Measurements from ENCODE around the gene USF3. TPM values are rescaled to one million over a fixed set of nuclear protein-coding genes. Genes with fewer than 3 reads are reported as not detected.

The USF3 gene
- total and polyA plus RNA-seq, 9 donors = 4.8 to 18.7 (median 15.6) TPM

DNA sequence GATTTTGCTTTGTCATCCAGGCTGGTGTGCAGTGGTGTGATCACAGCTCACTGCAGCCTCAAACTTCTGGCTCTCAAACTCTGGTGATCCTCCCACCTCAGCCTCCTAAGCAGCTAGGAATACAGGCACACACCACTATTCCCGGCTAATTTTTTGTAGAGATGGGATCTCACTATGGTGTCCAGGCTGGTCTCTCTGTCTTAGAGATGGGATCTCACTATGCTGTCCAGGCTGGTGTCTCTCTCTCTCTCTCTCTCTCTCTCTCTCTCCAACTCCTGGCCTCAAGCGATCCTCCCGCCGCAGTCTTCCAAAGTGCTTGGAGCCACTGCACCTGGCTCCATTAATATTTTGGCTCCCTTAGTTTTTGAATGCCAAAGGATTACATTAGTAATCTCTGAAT is 17.7 kb downstream of the USF3 start:
- H3K4me1 ChIP-seq (ENCODE audit: insufficient read depth) = no peaks in the 10 kb centered on the region
- H3K9me3 ChIP-seq = no peaks in the 10 kb centered on the region
- 95 to 100% (median 99%) methylated on average over 4 of the region's 4 CpGs for WGBS, 3 donors
- no peak overlapping the region for H3K27ac ChIP-seq
- H3K36me3 ChIP-seq = no peaks in the 10 kb centered on the region
- intact Hi-C loops (cut with DNase I) = no loop called here
- no peak for TF ChIP-seq POLR2A (IDR thresholded peaks at IDR 0.05)
- TF ChIP-seq EP300 (IDR thresholded peaks at IDR 0.05) = no peak
- TF ChIP-seq, protein P1, sequence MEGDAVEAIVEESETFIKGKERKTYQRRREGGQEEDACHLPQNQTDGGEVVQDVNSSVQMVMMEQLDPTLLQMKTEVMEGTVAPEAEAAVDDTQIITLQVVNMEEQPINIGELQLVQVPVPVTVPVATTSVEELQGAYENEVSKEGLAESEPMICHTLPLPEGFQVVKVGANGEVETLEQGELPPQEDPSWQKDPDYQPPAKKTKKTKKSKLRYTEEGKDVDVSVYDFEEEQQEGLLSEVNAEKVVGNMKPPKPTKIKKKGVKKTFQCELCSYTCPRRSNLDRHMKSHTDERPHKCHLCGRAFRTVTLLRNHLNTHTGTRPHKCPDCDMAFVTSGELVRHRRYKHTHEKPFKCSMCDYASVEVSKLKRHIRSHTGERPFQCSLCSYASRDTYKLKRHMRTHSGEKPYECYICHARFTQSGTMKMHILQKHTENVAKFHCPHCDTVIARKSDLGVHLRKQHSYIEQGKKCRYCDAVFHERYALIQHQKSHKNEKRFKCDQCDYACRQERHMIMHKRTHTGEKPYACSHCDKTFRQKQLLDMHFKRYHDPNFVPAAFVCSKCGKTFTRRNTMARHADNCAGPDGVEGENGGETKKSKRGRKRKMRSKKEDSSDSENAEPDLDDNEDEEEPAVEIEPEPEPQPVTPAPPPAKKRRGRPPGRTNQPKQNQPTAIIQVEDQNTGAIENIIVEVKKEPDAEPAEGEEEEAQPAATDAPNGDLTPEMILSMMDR (IDR thresholded peaks at IDR 0.05) = no peak
- DNase-seq = no peak
- H3K27me3 ChIP-seq = no peaks in the 10 kb centered on the region
- H3K4me3 ChIP-seq = no peak overlapping the region

DNA sequence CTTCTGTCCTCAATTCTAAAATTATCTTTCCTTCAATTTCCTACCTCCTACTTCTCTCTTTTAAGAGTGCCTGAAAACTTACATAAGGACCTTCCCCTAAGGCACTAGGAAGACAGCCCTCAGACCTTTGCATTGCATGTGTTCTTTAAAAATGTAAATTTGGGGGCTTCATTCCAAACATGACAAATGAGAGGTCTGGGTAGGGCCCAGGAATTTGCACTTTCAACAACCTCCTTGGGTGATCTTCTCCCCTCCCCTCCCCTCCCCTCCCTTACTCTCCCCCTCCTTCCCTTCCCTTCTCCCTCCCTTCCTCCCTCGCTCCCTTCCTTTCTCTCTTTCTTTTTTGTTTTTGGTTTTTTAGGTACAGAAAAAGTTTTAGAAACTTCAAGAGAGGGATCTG is 18.7 kb downstream of the USF3 start:
- Histone ChIP-seq H3K27me3 (no peaks in the 10 kb centered on the region), H3K9me3 (no peaks in the 10 kb centered on the region), H3K27ac (no peak overlapping the region), H3K36me3 (no peaks in the 10 kb centered on the region), H3K4me3 (no peak overlapping the region), H3K4me1 (ENCODE audit: insufficient read depth) (no peaks in the 10 kb centered on the region)
- intact Hi-C loops (cut with DNase I) = no loop called here
- WGBS, 3 donors = 89 to 97% (median 96%) methylated on average over 1 of the region's 1 CpG
- no peak for DNase-seq
- TF ChIP-seq POLR2A (IDR thresholded peaks at IDR 0.05) (no peak), EP300 (IDR thresholded peaks at IDR 0.05) (no peak)
- TF ChIP-seq, protein P1 (IDR thresholded peaks at IDR 0.05) = no peak

DNA sequence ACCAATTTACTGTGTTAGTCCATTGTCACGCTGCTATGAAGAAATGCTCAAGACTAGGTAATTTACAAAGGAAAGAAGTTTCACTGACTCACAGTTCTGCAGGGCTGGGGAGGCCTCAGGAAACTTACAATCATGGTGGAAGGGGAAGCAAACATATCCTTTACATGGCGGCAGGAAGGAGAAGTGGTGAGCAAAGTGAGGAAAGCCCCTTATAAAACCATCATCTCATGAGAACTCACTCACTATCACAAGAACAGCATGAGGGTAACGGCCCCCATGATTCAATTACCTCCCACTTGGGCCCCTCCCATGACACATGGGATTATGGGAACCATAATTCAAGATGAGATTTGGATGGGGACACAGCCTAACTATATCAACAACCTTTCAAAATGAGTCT is 20.2 kb downstream of the USF3 start:
- WGBS, 3 donors = 88 to 94% (median 93%) methylated on average over 3 of the region's 3 CpGs
- DNase-seq = no peak
- no peak overlapping the region for H3K4me3 ChIP-seq
- no peaks in the 10 kb centered on the region for H3K9me3 ChIP-seq
- H3K4me1 ChIP-seq (ENCODE audit: insufficient read depth) = no peaks in the 10 kb centered on the region
- TF ChIP-seq POLR2A (IDR thresholded peaks at IDR 0.05) (no peak), EP300 (IDR thresholded peaks at IDR 0.05) (no peak)
- TF ChIP-seq, protein P1 (IDR thresholded peaks at IDR 0.05) = no peak
- H3K27me3 ChIP-seq = no peaks in the 10 kb centered on the region
- intact Hi-C loops (cut with DNase I) = no loop called here
- no peak overlapping the region for H3K27ac ChIP-seq
- no peaks in the 10 kb centered on the region for H3K36me3 ChIP-seq

DNA sequence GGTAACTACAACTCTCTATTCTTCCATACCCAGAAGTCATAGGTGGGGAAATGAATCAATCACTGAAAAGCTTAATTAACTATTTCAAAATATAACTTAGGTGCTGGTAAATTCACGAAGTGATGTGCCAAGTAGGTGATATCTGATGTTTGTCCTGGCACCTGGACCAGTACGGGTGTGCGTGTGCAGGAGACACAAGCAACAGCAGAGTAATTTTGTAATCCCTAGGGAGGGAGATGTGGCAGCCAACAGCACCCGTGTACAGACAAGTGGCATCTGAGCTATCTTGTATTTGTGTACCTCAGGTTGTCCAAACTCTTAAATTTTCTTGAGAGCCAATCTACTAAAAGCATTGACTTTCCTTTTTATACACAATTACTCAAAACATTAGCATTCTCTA is 22.8 kb downstream of the USF3 start:
- H3K4me1 ChIP-seq (ENCODE audit: insufficient read depth) = no peaks in the 10 kb centered on the region
- H3K27ac ChIP-seq = no peak overlapping the region
- TF ChIP-seq, protein P1 (IDR thresholded peaks at IDR 0.05) = no peak
- TF ChIP-seq POLR2A (IDR thresholded peaks at IDR 0.05) (no peak), EP300 (IDR thresholded peaks at IDR 0.05) (no peak)
- DNase-seq = no peak
- H3K36me3 ChIP-seq = no peaks in the 10 kb centered on the region
- no peaks in the 10 kb centered on the region for H3K9me3 ChIP-seq
- H3K27me3 ChIP-seq = no peaks in the 10 kb centered on the region
- 83 to 86% (median 86%) methylated on average over 4 of the region's 4 CpGs for WGBS, 3 donors
- intact Hi-C loops (cut with DNase I) = no loop called here
- no peak overlapping the region for H3K4me3 ChIP-seq

DNA sequence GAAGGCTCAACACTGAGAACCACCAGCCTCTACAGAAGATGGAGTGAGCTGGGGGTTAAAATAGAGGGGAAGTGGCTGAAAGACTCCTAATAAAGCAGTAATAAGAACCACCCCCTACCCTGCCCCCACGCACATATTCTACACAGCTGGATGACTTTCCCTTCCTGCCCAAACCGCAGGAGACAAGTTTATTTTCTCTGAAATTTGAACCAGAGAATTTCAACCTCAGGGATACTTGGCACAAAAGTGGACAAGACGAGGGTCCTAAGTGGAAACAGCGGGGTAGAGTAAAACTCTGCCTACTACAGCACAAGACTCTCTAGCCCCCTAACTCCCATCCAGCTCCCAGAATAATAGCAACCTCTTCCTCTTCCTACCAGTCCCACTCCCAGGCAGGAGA is 28.4 kb downstream of the USF3 start:
- intact Hi-C loops (cut with DNase I) = no loop called here
- Histone ChIP-seq H3K27me3 (no peaks in the 10 kb centered on the region), H3K36me3 (no peaks in the 10 kb centered on the region), H3K4me1 (ENCODE audit: insufficient read depth) (no peaks in the 10 kb centered on the region), H3K9me3 (no peaks in the 10 kb centered on the region), H3K27ac (no peak overlapping the region), H3K4me3 (no peak overlapping the region)
- 16 to 19% (median 16%) methylated on average over 4 of the region's 4 CpGs for WGBS, 3 donors
- DNase-seq = no peak
- TF ChIP-seq, protein P1 (IDR thresholded peaks at IDR 0.05) = no peak
- no peak for TF ChIP-seq EP300 (IDR thresholded peaks at IDR 0.05)
- no peak for TF ChIP-seq POLR2A (IDR thresholded peaks at IDR 0.05)

Measured in ovary (tissue), 9 donors.